Mesendoderm (in vitro differentiated cells): ENCODE data around the gene RAB11FIP3.
"Not testable (repeated sequence)": the region's sequence is repeated elsewhere in the genome, so short reads cannot be mapped to it uniquely, and the experiment has no call there.

ENCODE experiments used
- DNase-seq: peaks from one replicate; pipeline ENCODE4 v3.0.0; 2013
- H2AK5ac ChIP-seq: 2 replicates; pipeline ENCODE4 v1.6.1; 2013; ENCODE audit warnings: low read length, inconsistent platforms
- H2BK120ac ChIP-seq: 2 replicates; pipeline ENCODE4 v1.6.1; 2013; ENCODE audit warnings: low read depth, mild to moderate bottlenecking, low read length, moderate library complexity, mixed read lengths
- H2BK15ac ChIP-seq: replicated peaks from 2 replicates; pipeline ENCODE4 v1.6.1; 2013; ENCODE audit warnings: low read depth, mild to moderate bottlenecking, moderate library complexity
- H2BK5ac ChIP-seq: 2 replicates; pipeline ENCODE4 v1.6.1; 2013; ENCODE audit warnings: low read length, inconsistent platforms
- H3K18ac ChIP-seq: 2 replicates; pipeline ENCODE4 v1.6.1; 2013; ENCODE audit warnings: mild to moderate bottlenecking, low read length, mixed read lengths
- H3K23ac ChIP-seq: one replicate; pipeline ENCODE4 v1.6.1; 2013; ENCODE audit warnings: low read length
- H3K27ac ChIP-seq: 2 replicates; pipeline ENCODE4 v1.5.1; 2013; ENCODE audit warnings: low read depth, mild to moderate bottlenecking, inconsistent platforms, low read length, moderate library complexity
- H3K27me3 ChIP-seq: 2 replicates; pipeline ENCODE4 v1.6.1; 2013; ENCODE audit warnings: low read length, control low read depth, mild to moderate bottlenecking, inconsistent platforms; ENCODE audit not compliant: insufficient read depth, poor library complexity
- H3K36me3 ChIP-seq: 2 replicates; pipeline ENCODE4 v1.6.1; 2013; ENCODE audit warnings: low read length, inconsistent platforms; ENCODE audit not compliant: control insufficient read depth, insufficient read depth
- H3K4ac ChIP-seq: one replicate; pipeline ENCODE4 v1.6.1; 2013; ENCODE audit warnings: low read depth, mild to moderate bottlenecking, low read length, moderate library complexity
- H3K4me1 ChIP-seq: 2 replicates; pipeline ENCODE4 v1.6.1; 2013; ENCODE audit warnings: low read depth, low read length, inconsistent platforms; ENCODE audit not compliant: control insufficient read depth
- H3K4me2 ChIP-seq: 2 replicates; pipeline ENCODE4 v1.6.1; 2013; ENCODE audit warnings: low read length
- H3K4me3 ChIP-seq: 2 replicates; pipeline ENCODE4 v1.5.1; 2013; ENCODE audit warnings: mild to moderate bottlenecking, low read length
- H3K56ac ChIP-seq: one replicate; pipeline ENCODE4 v1.6.1; 2013; ENCODE audit warnings: low read length
- H3K79me1 ChIP-seq: 2 replicates; pipeline ENCODE4 v1.6.1; 2013; ENCODE audit warnings: low read length, inconsistent platforms
- H3K79me2 ChIP-seq: 2 replicates; pipeline ENCODE4 v1.6.1; 2013; ENCODE audit warnings: mild to moderate bottlenecking, low read length; ENCODE audit not compliant: control insufficient read depth, insufficient read depth
- H3K9ac ChIP-seq: 2 replicates; pipeline ENCODE4 v1.6.1; 2013; ENCODE audit warnings: low read length, inconsistent platforms
- H4K5ac ChIP-seq: one replicate; pipeline ENCODE4 v1.6.1; 2013; ENCODE audit warnings: low read length
- H4K8ac ChIP-seq: one replicate; pipeline ENCODE4 v1.6.1; 2013; ENCODE audit warnings: low read depth, mild to moderate bottlenecking, control low read depth, low read length, moderate library complexity
- WGBS: extraction: QIAGEN DNeasy Blood & Tissue Kit; methylation state at CpG from one replicate; pipeline ENCODE4 v1.1.7; 2013; ENCODE audit warnings: low lambda C conversion rate, missing lambda C conversion rate; ENCODE audit not compliant: insufficient coverage; ENCODE audit errors: extremely low coverage; 5-methylcytosine and 5-hydroxymethylcytosine counted together

Gene RAB11FIP3

GRCh38 chr16:414395-415169 lies 10.9 kb upstream of the RAB11FIP3 start:
- H3K79me2 ChIP-seq = no peaks in the 10 kb centered on the region
- H3K4me3 ChIP-seq = no peak overlapping the region
- H4K8ac ChIP-seq = no peak overlapping the region
- no peak overlapping the region for H2BK5ac ChIP-seq
- H3K56ac ChIP-seq = no peak overlapping the region
- no peak overlapping the region for H2BK15ac ChIP-seq
- no peak overlapping the region for H4K5ac ChIP-seq
- no peaks in the 10 kb centered on the region for H3K27me3 ChIP-seq
- no peak for DNase-seq
- no peak overlapping the region for H3K23ac ChIP-seq
- no peak overlapping the region for H3K18ac ChIP-seq
- no peaks in the 10 kb centered on the region for H3K36me3 ChIP-seq
- no peaks in the 10 kb centered on the region for H3K79me1 ChIP-seq
- H2BK120ac ChIP-seq = no peak overlapping the region
- H3K4me2 ChIP-seq = no peak overlapping the region
- H3K4me1 ChIP-seq = no peaks in the 10 kb centered on the region
- WGBS = no CpG with 5 or more reads among the region's 21 CpGs
- no peak overlapping the region for H3K27ac ChIP-seq
- no peak overlapping the region for H3K9ac ChIP-seq
- no peak overlapping the region for H3K4ac ChIP-seq
- no peak overlapping the region for H2AK5ac ChIP-seq

- not testable (repeated sequence) for H2AK5ac ChIP-seq, H3K27ac ChIP-seq, H3K4me3 ChIP-seq, H3K36me3 ChIP-seq, DNase-seq, H3K56ac ChIP-seq, H3K4ac ChIP-seq, H2BK120ac ChIP-seq, H3K18ac ChIP-seq, H3K27me3 ChIP-seq, H3K9ac ChIP-seq, H3K4me1 ChIP-seq, H3K4me2 ChIP-seq, H3K79me1 ChIP-seq, H3K23ac ChIP-seq, H2BK15ac ChIP-seq, H2BK5ac ChIP-seq, H3K79me2 ChIP-seq, H4K5ac ChIP-seq, H4K8ac ChIP-seq
- WGBS = no CpG with 5 or more reads among the region's 3 CpGs
Observed at GRCh38 chr16:415170-415498, 10.3 kb upstream of the RAB11FIP3 start.

GRCh38 chr16:422179-422578 lies 3.3 kb upstream of the RAB11FIP3 start:
- H4K8ac ChIP-seq, H2BK15ac ChIP-seq, H3K79me2 ChIP-seq, H3K27me3 ChIP-seq, H3K4ac ChIP-seq, H3K4me1 ChIP-seq, H3K23ac ChIP-seq, H2BK5ac ChIP-seq, H3K9ac ChIP-seq, H2AK5ac ChIP-seq, H3K4me3 ChIP-seq, H3K56ac ChIP-seq, H3K18ac ChIP-seq, H4K5ac ChIP-seq, H3K79me1 ChIP-seq, DNase-seq, H3K36me3 ChIP-seq, H3K27ac ChIP-seq, H2BK120ac ChIP-seq, H3K4me2 ChIP-seq: not testable (repeated sequence)
- no CpG with 5 or more reads among the region's 13 CpGs for WGBS

GRCh38 chr16:424033-424622 lies 1.3 kb upstream of the RAB11FIP3 start:
- Histone ChIP-seq H3K18ac (no peak overlapping the region), H3K79me2 (peaks cover 17% of the 10 kb centered on the region), H3K4me2 (no peak overlapping the region), H2BK5ac (no peak overlapping the region), H4K5ac (no peak overlapping the region), H3K79me1 (peaks cover 11% of the 10 kb centered on the region), H3K56ac (no peak overlapping the region), H2BK15ac (no peak overlapping the region), H3K4me1 (no peaks in the 10 kb centered on the region), H2BK120ac (no peak overlapping the region), H3K4ac (no peak overlapping the region), H3K23ac (no peak overlapping the region), H3K27ac (no peak overlapping the region), H3K4me3 (no peak overlapping the region), H3K36me3 (no peaks in the 10 kb centered on the region), H4K8ac (no peak overlapping the region), H2AK5ac (no peak overlapping the region), H3K27me3 (peaks cover 7% of the 10 kb centered on the region), H3K9ac (no peak overlapping the region)
- no peak for DNase-seq
- WGBS = no CpG with 5 or more reads among the region's 20 CpGs

GRCh38 chr16:424623-425081 lies 797 bp upstream of the RAB11FIP3 start:
- H3K4me1 ChIP-seq = no peaks in the 10 kb centered on the region
- no peak overlapping the region for H4K5ac ChIP-seq
- H3K4me2 ChIP-seq = peak overlapping the region; percentile 96
- H3K79me2 ChIP-seq = peaks cover 17% of the 10 kb centered on the region
- DNase-seq = no peak
- no peak overlapping the region for H3K18ac ChIP-seq
- no peak overlapping the region for H3K4ac ChIP-seq
- no peak overlapping the region for H3K23ac ChIP-seq
- H4K8ac ChIP-seq = no peak overlapping the region
- H3K27ac ChIP-seq = no peak overlapping the region
- H2BK5ac ChIP-seq = no peak overlapping the region
- no CpG with 5 or more reads among the region's 31 CpGs for WGBS
- peaks cover 11% of the 10 kb centered on the region for H3K79me1 ChIP-seq
- peak overlapping the region; percentile 78 for H3K9ac ChIP-seq
- H3K36me3 ChIP-seq = no peaks in the 10 kb centered on the region
- no peak overlapping the region for H2AK5ac ChIP-seq
- H3K27me3 ChIP-seq = peaks cover 7% of the 10 kb centered on the region
- H3K56ac ChIP-seq = peak overlapping the region; percentile 88
- no peak overlapping the region for H3K4me3 ChIP-seq
- H2BK15ac ChIP-seq = no peak overlapping the region
- H2BK120ac ChIP-seq = no peak overlapping the region
